ENCODE data around the gene GCSAM.

GRCh38 chr3:112104774-112105173, 28.3 kb downstream of the GCSAM start:
- TF ChIP-seq, protein P1, sequence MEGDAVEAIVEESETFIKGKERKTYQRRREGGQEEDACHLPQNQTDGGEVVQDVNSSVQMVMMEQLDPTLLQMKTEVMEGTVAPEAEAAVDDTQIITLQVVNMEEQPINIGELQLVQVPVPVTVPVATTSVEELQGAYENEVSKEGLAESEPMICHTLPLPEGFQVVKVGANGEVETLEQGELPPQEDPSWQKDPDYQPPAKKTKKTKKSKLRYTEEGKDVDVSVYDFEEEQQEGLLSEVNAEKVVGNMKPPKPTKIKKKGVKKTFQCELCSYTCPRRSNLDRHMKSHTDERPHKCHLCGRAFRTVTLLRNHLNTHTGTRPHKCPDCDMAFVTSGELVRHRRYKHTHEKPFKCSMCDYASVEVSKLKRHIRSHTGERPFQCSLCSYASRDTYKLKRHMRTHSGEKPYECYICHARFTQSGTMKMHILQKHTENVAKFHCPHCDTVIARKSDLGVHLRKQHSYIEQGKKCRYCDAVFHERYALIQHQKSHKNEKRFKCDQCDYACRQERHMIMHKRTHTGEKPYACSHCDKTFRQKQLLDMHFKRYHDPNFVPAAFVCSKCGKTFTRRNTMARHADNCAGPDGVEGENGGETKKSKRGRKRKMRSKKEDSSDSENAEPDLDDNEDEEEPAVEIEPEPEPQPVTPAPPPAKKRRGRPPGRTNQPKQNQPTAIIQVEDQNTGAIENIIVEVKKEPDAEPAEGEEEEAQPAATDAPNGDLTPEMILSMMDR (IDR thresholded peaks at IDR 0.05) = no peak
- TF ChIP-seq EP300 (IDR thresholded peaks at IDR 0.05) (no peak), CBX8 (IDR thresholded peaks at IDR 0.05) (no peak), ELK1 (IDR thresholded peaks at IDR 0.05; ENCODE audit: low read depth, low read length) (no peak)
